ENCODE results near the gene IL17C. TPM values are rescaled to one million over a fixed set of nuclear protein-coding genes. Genes with fewer than 3 reads are reported as not detected.

IL17C gene
- total and polyA plus RNA-seq, 2 of the 8 experiments (the other 6 are each of a cell fraction or from before 2014, with no cell fraction given) = 1.1 to 1.9 TPM

DNA sequence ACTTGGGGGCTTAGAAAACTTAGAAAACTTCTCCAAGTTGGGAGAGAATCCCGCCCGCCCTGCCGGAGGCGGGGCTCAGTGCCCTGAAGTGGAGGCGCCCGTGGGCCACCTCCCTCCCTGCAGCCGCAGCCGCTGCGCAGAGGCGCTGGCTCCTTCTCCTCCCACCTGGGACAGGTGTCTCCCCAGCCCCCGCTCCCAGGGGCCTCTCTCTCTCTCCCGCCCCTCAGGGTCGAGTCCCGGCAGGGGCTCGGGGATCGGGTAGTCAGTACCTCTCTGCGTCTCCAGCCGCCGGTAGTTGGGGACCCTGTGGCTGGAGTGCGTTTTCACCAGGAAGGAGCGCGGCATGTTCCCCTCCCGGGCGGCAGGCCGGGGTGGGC is 47.7 kb downstream of the IL17C start:
- Histone ChIP-seq H2BK12ac (ENCODE audit: low read depth, low read length) (no peak overlapping the region), H2BK120ac (replicated peaks; ENCODE audit: low read depth, low read length) (no peak overlapping the region), H4K5ac (ENCODE audit: insufficient read length, low read depth, low read length) (no peak overlapping the region), H3K27ac (ENCODE audit: low read depth, low read length) (no peak overlapping the region), H2BK15ac (ENCODE audit: low read length) (no peak overlapping the region), H3K18ac (ENCODE audit: extremely low read depth, low read length) (peak overlapping the region; percentile 78), H3K14ac (ENCODE audit: insufficient read length) (no peak overlapping the region), H4K91ac (replicated peaks; ENCODE audit: insufficient read length, low read length) (no peak overlapping the region), H3K23me2 (ENCODE audit: low read depth, low read length) (peaks cover 13% of the 10 kb centered on the region; the same call in 1 of the 2 replicates), H3K9me3 (ENCODE audit: insufficient read depth in 2 of 2, low read depth in 1 of 2, low read length in 1 of 2) (no peaks in the 10 kb centered on the region), H3K56ac (replicated peaks; ENCODE audit: insufficient read length, low read depth, low read length) (no peak overlapping the region), H2AFZ (ENCODE audit: low read length) (no peak overlapping the region), H3K4me3 (ENCODE audit: extremely low read depth in 1 of 4, insufficient read depth in 2 of 4, low read depth in 3 of 4, low read length in 4 of 4) (peak overlapping the region; percentile 61 to 77 (median 69)), H3K79me1 (ENCODE audit: low read depth, low read length) (no peaks in the 10 kb centered on the region), H4K8ac (ENCODE audit: extremely low read depth, insufficient read depth, low read length) (peak overlapping the region; percentile 28), H2BK5ac (ENCODE audit: low read depth, low read length) (0 out of 2 replicates have a peak overlapping the region, but pooled peaks have one; percentile 35), H3K27me3 (replicated peaks in 1 of 4; ENCODE audit: control insufficient read depth in 3 of 4, extremely low read depth in 1 of 4, insufficient read depth in 3 of 4, low read length in 3 of 4) (peaks cover 0 to 12% (median 9%) of the 10 kb centered on the region in 4 experiments; a peak in 3 of 7 replicates), H3K79me2 (ENCODE audit: control insufficient read depth in 1 of 2, insufficient read depth in 2 of 2, low read length in 2 of 2) (no peaks in the 10 kb centered on the region), H3K23ac (ENCODE audit: insufficient read length) (no peak overlapping the region), H4K20me1 (replicated peaks in 1 of 2; ENCODE audit: control insufficient read depth in 1 of 2, insufficient read depth in 2 of 2, low read length in 2 of 2) (peaks cover 0 to 3% of the 10 kb centered on the region in 2 experiments), H3K36me3 (ENCODE audit: control insufficient read depth in 2 of 4, insufficient read depth in 4 of 4, low read length in 3 of 4) (no peaks in the 10 kb centered on the region), H3K4ac (replicated peaks; ENCODE audit: insufficient read length, low read depth, low read length) (no peak overlapping the region), H3K4me2 (ENCODE audit: insufficient read depth in 1 of 2, low read depth in 2 of 2, low read length in 2 of 2) (peak overlapping the region; percentile 69 to 95), H2BK20ac (ENCODE audit: low read length) (no peak overlapping the region), H2AK5ac (ENCODE audit: low read depth, low read length) (no peak overlapping the region), H3K4me1 (replicated peaks in 1 of 4; ENCODE audit: control insufficient read depth in 3 of 4, insufficient read depth in 4 of 4, low read length in 3 of 4) (peaks cover 0 to 8% (median 6%) of the 10 kb centered on the region in 4 experiments; a peak in 6 of 7 replicates), H3K9ac (replicated peaks in 1 of 4; ENCODE audit: extremely low read depth in 1 of 4, low read depth in 3 of 4, low read length in 3 of 4) (peak overlapping the region in 1 of 4 experiments; percentile 41; a peak in 1 of 7 replicates)
- ChIA-PET CTCF (ENCODE audit: partially characterized antibody) (interaction anchor here (0.8 to 5.7 kb wide), 6 partner anchors 13 to 123 kb away, joined by 3 to 87 read pairs (median 5); no protein-coding TSS in a partner anchor), POLR2A (ENCODE audit: partially characterized antibody) (interaction anchor here (0.6 to 2.3 kb wide), 5 partner anchors 14 to 177 kb away, joined by 3 to 6 read pairs (median 4); partner anchors contain the start of gene MVD)
- DNase-seq (ENCODE audit: low read depth in 1 of 2, low spot score in 2 of 2) (no peak), FAIRE-seq (no peak)
- 4% methylated on average over 14 of the region's 25 CpGs; no CpG with 5 or more reads in 1 of the 2 experiments for WGBS, 2 experiments (ENCODE audit: extremely low coverage in 1 of 2, insufficient coverage in 1 of 2, insufficient read length in 1 of 2, insufficient replicate concordance in 2 of 2, low coverage in 1 of 2, low lambda C conversion rate in 2 of 2, missing lambda C conversion rate in 1 of 2)
- no peak for TF ChIP-seq TEAD4 (IDR thresholded peaks at IDR 0.05; ENCODE audit: low read depth, low read length)
- TF ChIP-seq MAFK (IDR thresholded peaks at IDR 0.05; ENCODE audit: low read depth, low read length) = no peak
- TF ChIP-seq GABPA (IDR thresholded peaks at IDR 0.05; ENCODE audit: borderline replicate concordance, insufficient read depth, low read length) = peak; percentile 50; the same call in 1 of the 2 replicates
- TF ChIP-seq ASH2L (IDR thresholded peaks at IDR 0.05; ENCODE audit: low read length) = peak; percentile 50
- no peak for TF ChIP-seq HDAC2 (IDR thresholded peaks at IDR 0.05; ENCODE audit: borderline replicate concordance in 1 of 2, low read depth in 2 of 2, low read length in 2 of 2)
- no peak for TF ChIP-seq JUN (IDR thresholded peaks at IDR 0.05; ENCODE audit: low read depth, low read length)
- no peak for TF ChIP-seq HDAC6 (IDR thresholded peaks at IDR 0.05; ENCODE audit: low read depth, low read length)
- no peak for TF ChIP-seq SP1 (IDR thresholded peaks at IDR 0.05; ENCODE audit: low read depth, low read length)
- TF ChIP-seq, protein P1, sequence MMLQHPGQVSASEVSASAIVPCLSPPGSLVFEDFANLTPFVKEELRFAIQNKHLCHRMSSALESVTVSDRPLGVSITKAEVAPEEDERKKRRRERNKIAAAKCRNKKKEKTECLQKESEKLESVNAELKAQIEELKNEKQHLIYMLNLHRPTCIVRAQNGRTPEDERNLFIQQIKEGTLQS (IDR thresholded peaks at IDR 0.05; ENCODE audit: insufficient read depth, low read depth, low read length) = no peak
- TF ChIP-seq SP2 (IDR thresholded peaks at IDR 0.05; ENCODE audit: low read length) = no peak
- TF ChIP-seq ZNF274 (IDR thresholded peaks at IDR 0.05; ENCODE audit: borderline replicate concordance, extremely low read depth, low read length) = no peak
- TF ChIP-seq, protein P2, sequence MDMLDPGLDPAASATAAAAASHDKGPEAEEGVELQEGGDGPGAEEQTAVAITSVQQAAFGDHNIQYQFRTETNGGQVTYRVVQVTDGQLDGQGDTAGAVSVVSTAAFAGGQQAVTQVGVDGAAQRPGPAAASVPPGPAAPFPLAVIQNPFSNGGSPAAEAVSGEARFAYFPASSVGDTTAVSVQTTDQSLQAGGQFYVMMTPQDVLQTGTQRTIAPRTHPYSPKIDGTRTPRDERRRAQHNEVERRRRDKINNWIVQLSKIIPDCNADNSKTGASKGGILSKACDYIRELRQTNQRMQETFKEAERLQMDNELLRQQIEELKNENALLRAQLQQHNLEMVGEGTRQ (IDR thresholded peaks at IDR 0.05; ENCODE audit: low read length) = no peak

Measured in H1 (cell line).